Liver (tissue), 9 donors: ENCODE data around the gene HTR3B. TPM values are rescaled to one million over a fixed set of nuclear protein-coding genes. Genes with fewer than 3 reads are reported as not detected.
A peak's percentile ranks its signal among the peaks of the same experiment; 100 is the strongest.

ENCODE experiments used
- DNase-seq: peaks from one replicate; pipeline ENCODE4 v3.0.0-alpha.2; 2017; ENCODE audit warnings: low spot score
- H3K27ac ChIP-seq, 2 donors: one replicate each; pipeline ENCODE4 v1.7.0; 2013; ENCODE audit warnings: inconsistent platforms in 2 of 2, low read length in 2 of 2, control low read depth in 1 of 2, low read depth in 1 of 2, mild to moderate bottlenecking in 1 of 2
- H3K27me3 ChIP-seq, 4 donors: one replicate each; pipeline versions ENCODE4 v1.6.1 to v1.7.0; 2013; ENCODE audit warnings: low read length in 3 of 4, inconsistent platforms in 1 of 4, mild to moderate bottlenecking in 1 of 4, moderate library complexity in 1 of 4; ENCODE audit not compliant: control insufficient read depth in 4 of 4, insufficient read depth in 4 of 4
- H3K36me3 ChIP-seq, 4 donors: one replicate each; pipeline versions ENCODE4 v1.6.1 to v1.7.0; 2013; ENCODE audit warnings: low read length in 3 of 4, mild to moderate bottlenecking in 3 of 4, low read depth in 1 of 4, moderate library complexity in 1 of 4; ENCODE audit not compliant: control insufficient read depth in 4 of 4, insufficient read depth in 3 of 4
- H3K4me1 ChIP-seq, 4 donors: one replicate each; pipeline versions ENCODE4 v1.6.1 to v1.7.0; 2013; ENCODE audit warnings: low read length in 3 of 4, mild to moderate bottlenecking in 3 of 4, moderate library complexity in 1 of 4; ENCODE audit not compliant: control insufficient read depth in 4 of 4, insufficient read depth in 4 of 4
- H3K4me3 ChIP-seq, 3 donors: one replicate each; pipeline versions ENCODE4 v1.6.1 to v1.7.0; 2013; ENCODE audit warnings: low read length in 3 of 3, control low read depth in 1 of 3, low read depth in 1 of 3, mild to moderate bottlenecking in 1 of 3
- H3K9ac ChIP-seq, 2 donors: one replicate each; pipeline ENCODE4 v1.7.0; 2013; ENCODE audit warnings: low read length in 2 of 2, mild to moderate bottlenecking in 2 of 2, moderate library complexity in 2 of 2, control low read depth in 1 of 2, low read depth in 1 of 2
- H3K9me3 ChIP-seq, 4 donors: one replicate each; pipeline versions ENCODE4 v1.6.1 to v1.7.0; 2013; ENCODE audit warnings: low read length in 3 of 4; ENCODE audit not compliant: control insufficient read depth in 4 of 4
- FOXA1 ChIP-seq: IDR thresholded peaks from 2 replicates; pipeline ENCODE4 v1.6.1; 2016; ENCODE audit warnings: antibody characterized with exemption
- FOXA2 ChIP-seq: IDR thresholded peaks from 2 replicates; pipeline ENCODE4 v1.6.1; 2016; ENCODE audit warnings: antibody characterized with exemption
- GABPA ChIP-seq, 2 donors: IDR thresholded peaks in 1 of 2; conservative IDR thresholded peaks in 1 of 2; 2 replicates each; pipeline ENCODE4 v1.6.1; 2016; ENCODE audit warnings: antibody characterized with exemption in 2 of 2, mild to moderate bottlenecking in 1 of 2, moderate library complexity in 1 of 2
- HNF4A ChIP-seq, 2 donors: conservative IDR thresholded peaks; 2 replicates each; pipeline ENCODE4 v1.6.1; 2016; ENCODE audit warnings: antibody characterized with exemption in 2 of 2, mild to moderate bottlenecking in 2 of 2
- HNF4G ChIP-seq: IDR thresholded peaks from 2 replicates; pipeline ENCODE4 v1.6.1; 2016; ENCODE audit warnings: antibody characterized with exemption
- JUND ChIP-seq, 2 donors: IDR thresholded peaks; 2 replicates each; pipeline ENCODE4 v1.6.1; 2016; ENCODE audit warnings: antibody characterized with exemption in 2 of 2
- RAD21 ChIP-seq, 2 donors: IDR thresholded peaks; 2 replicates each; pipeline ENCODE4 v1.6.1; 2016; ENCODE audit warnings: antibody characterized with exemption in 2 of 2, mild to moderate bottlenecking in 2 of 2
- RXRA ChIP-seq, 2 donors: IDR thresholded peaks; 2 replicates each; pipeline ENCODE4 v1.6.1; 2017 to 2018; ENCODE audit warnings: antibody characterized with exemption in 2 of 2, mild to moderate bottlenecking in 1 of 2
- SP1 ChIP-seq: IDR thresholded peaks from 2 replicates; pipeline ENCODE4 v1.6.1; 2018; ENCODE audit warnings: antibody characterized with exemption, mild to moderate bottlenecking
- TAF1 ChIP-seq: conservative IDR thresholded peaks from 2 replicates; pipeline ENCODE4 v1.6.1; 2016; ENCODE audit warnings: antibody characterized with exemption, mild to moderate bottlenecking
- YY1 ChIP-seq: IDR thresholded peaks from 2 replicates; pipeline ENCODE4 v1.6.1; 2016; ENCODE audit warnings: antibody characterized with exemption, mild to moderate bottlenecking
- WGBS: extraction: QIAGEN DNeasy Blood & Tissue Kit; methylation state at CpG from one replicate; pipeline ENCODE4 v1.1.7; 2013; 5-methylcytosine and 5-hydroxymethylcytosine counted together
- polyA plus RNA-seq, 2 donors: library from polyadenylated mRNA; stranded (reverse) in 1 of 2; unstranded in 1 of 2; fragments of 200-250 nt in 1 of 2; fragments of >200 nt in 1 of 2; fragmentation: Nextera tagmentation in 1 of 2; extraction: Ambion mirVana in 1 of 2; gene quantifications; one replicate each; pipeline versions ENCODE4 v1.2.1 to v1.2.3, GENCODE V29; 2013 to 2015
- total RNA-seq, 2 donors: library from RNA; depleted of rRNA; stranded (reverse); fragments of >200 nt; gene quantifications; one replicate each; pipeline ENCODE4 v1.2.3, GENCODE V29; 2014
- TF ChIP-seq, protein P1 (sequence below): IDR thresholded peaks from 2 replicates; pipeline ENCODE4 v1.6.1; 2016; ENCODE audit warnings: antibody characterized with exemption
- TF ChIP-seq, protein P2 (sequence below): fragments of 150-350 bp; IDR thresholded peaks from 2 replicates; pipeline ENCODE4 v1.5.1; 2017; ENCODE audit warnings: improper control_type of control experiment, low read depth, low read length; ENCODE audit not compliant: missing input control
- TF ChIP-seq, protein P3 (sequence below): IDR thresholded peaks from 2 replicates; pipeline ENCODE4 v1.6.1; 2016; ENCODE audit warnings: antibody characterized with exemption
- TF ChIP-seq, protein P4 (sequence below): IDR thresholded peaks from 2 replicates; pipeline ENCODE4 v1.6.1; 2016; ENCODE audit warnings: antibody characterized with exemption
- TF ChIP-seq, protein P5 (sequence below): IDR thresholded peaks from 2 replicates; pipeline ENCODE4 v1.6.1; 2016; ENCODE audit warnings: antibody characterized with exemption, mild to moderate bottlenecking
- donor health status: healthy.
- donor health status: healthy.
- donor health status: healthy.
- donor health status: healthy.
- donor health status: healthy.

Gene HTR3B
- total and polyA plus RNA-seq, 4 donors, result not detected

DNA sequence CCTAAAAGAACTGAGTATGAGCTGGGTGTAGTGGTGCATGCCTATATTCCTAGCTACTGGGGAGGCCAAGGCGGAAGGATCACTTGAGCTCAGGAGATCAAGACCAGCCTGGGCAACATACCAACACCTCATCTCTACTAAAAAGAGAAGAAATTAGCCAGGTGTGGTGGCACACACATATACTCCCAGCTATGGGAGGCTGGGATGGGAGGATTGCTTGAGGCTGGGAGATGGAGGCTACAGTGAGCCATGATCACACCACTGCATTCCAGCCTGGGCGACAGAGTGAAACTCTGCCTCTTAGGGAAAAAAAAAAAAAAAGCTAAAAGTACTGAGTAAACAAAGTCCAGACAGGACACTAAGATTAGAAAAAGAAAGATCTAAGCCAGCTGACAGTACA is 3.5 kb upstream of the HTR3B start:
- Histone ChIP-seq H3K4me3 (no peak overlapping the region), H3K4me1 (peaks cover 0 to 2% (median 0%) of the 10 kb centered on the region in 4 donors), H3K9me3 (no peaks in the 10 kb centered on the region), H3K36me3 (no peaks in the 10 kb centered on the region), H3K9ac (no peak overlapping the region), H3K27ac (no peak overlapping the region), H3K27me3 (no peaks in the 10 kb centered on the region)
- no peak for TF ChIP-seq SP1
- TF ChIP-seq, protein P1, sequence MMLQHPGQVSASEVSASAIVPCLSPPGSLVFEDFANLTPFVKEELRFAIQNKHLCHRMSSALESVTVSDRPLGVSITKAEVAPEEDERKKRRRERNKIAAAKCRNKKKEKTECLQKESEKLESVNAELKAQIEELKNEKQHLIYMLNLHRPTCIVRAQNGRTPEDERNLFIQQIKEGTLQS, result no peak
- TF ChIP-seq RXRA (IDR thresholded peaks at IDR 0.05), result no peak
- TF ChIP-seq FOXA2, result no peak
- TF ChIP-seq RAD21 (IDR thresholded peaks at IDR 0.05), result no peak
- TF ChIP-seq, protein P2, sequence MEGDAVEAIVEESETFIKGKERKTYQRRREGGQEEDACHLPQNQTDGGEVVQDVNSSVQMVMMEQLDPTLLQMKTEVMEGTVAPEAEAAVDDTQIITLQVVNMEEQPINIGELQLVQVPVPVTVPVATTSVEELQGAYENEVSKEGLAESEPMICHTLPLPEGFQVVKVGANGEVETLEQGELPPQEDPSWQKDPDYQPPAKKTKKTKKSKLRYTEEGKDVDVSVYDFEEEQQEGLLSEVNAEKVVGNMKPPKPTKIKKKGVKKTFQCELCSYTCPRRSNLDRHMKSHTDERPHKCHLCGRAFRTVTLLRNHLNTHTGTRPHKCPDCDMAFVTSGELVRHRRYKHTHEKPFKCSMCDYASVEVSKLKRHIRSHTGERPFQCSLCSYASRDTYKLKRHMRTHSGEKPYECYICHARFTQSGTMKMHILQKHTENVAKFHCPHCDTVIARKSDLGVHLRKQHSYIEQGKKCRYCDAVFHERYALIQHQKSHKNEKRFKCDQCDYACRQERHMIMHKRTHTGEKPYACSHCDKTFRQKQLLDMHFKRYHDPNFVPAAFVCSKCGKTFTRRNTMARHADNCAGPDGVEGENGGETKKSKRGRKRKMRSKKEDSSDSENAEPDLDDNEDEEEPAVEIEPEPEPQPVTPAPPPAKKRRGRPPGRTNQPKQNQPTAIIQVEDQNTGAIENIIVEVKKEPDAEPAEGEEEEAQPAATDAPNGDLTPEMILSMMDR, result no peak
- no peak for TF ChIP-seq TAF1
- TF ChIP-seq FOXA1, result no peak
- TF ChIP-seq, protein P3, sequence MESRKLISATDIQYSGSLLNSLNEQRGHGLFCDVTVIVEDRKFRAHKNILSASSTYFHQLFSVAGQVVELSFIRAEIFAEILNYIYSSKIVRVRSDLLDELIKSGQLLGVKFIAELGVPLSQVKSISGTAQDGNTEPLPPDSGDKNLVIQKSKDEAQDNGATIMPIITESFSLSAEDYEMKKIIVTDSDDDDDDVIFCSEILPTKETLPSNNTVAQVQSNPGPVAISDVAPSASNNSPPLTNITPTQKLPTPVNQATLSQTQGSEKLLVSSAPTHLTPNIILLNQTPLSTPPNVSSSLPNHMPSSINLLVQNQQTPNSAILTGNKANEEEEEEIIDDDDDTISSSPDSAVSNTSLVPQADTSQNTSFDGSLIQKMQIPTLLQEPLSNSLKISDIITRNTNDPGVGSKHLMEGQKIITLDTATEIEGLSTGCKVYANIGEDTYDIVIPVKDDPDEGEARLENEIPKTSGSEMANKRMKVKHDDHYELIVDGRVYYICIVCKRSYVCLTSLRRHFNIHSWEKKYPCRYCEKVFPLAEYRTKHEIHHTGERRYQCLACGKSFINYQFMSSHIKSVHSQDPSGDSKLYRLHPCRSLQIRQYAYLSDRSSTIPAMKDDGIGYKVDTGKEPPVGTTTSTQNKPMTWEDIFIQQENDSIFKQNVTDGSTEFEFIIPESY, result no peak
- TF ChIP-seq, protein P4, sequence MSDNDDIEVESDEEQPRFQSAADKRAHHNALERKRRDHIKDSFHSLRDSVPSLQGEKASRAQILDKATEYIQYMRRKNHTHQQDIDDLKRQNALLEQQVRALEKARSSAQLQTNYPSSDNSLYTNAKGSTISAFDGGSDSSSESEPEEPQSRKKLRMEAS, result no peak
- TF ChIP-seq YY1, result no peak
- no peak for TF ChIP-seq HNF4G
- WGBS, result 92% methylated on average over 2 of the region's 2 CpGs
- no peak for DNase-seq

DNA sequence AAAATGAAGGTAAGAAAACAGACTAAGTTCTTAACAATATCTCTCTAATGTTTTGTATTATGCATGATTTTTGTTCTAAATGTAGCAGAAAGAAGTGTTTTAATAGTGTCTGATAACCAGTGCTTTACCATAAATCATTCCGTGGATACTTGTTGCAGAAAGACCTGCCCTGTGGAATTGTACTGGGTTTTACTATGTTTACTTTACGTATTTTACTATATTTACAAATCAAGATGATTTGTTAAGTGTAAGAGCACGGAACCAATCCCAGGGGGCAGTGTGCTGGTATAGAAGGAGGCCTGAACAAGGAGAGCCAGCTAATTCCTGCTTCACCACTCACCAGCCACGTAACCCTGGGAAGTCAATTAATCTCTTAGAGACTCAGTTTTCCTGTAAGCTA is 1.4 kb downstream of the HTR3B start:
- Histone ChIP-seq H3K36me3 (no peaks in the 10 kb centered on the region), H3K9ac (no peak overlapping the region), H3K4me3 (no peak overlapping the region), H3K27ac (no peak overlapping the region), H3K27me3 (no peaks in the 10 kb centered on the region), H3K9me3 (no peaks in the 10 kb centered on the region), H3K4me1 (peaks cover 0 to 11% (median 1%) of the 10 kb centered on the region in 4 donors)
- TF ChIP-seq RAD21 (IDR thresholded peaks at IDR 0.05), result peak in 1 of 2 donors; percentile 3
- TF ChIP-seq JUND (IDR thresholded peaks at IDR 0.05), result no peak
- DNase-seq, result no peak
- 74% methylated on average over 4 of the region's 4 CpGs for WGBS

DNA sequence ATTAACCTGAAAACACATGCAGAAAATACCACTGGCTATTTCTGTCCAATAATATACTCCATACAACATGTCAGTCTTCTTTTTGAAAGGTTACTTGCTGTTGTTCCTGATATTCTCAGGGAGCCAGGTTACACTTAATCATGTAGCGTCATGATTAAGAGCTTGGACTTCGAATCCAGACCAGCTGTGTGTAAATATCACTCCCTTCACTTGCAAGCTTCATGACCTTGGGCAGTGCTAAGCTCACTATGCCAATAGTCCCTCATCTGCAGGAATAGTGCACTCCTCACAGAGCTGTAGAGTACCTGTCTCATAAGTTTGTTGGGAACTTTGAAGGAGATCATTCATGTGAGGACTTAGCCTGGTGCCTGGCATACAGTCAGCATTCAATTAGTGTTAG is 1.9 kb downstream of the HTR3B start:
- Histone ChIP-seq H3K9me3 (no peaks in the 10 kb centered on the region), H3K36me3 (no peaks in the 10 kb centered on the region), H3K27me3 (no peaks in the 10 kb centered on the region), H3K4me1 (peaks cover 0 to 11% (median 1%) of the 10 kb centered on the region in 4 donors), H3K27ac (no peak overlapping the region), H3K9ac (no peak overlapping the region), H3K4me3 (no peak overlapping the region)
- 28% methylated on average over 2 of the region's 2 CpGs for WGBS
- no peak for DNase-seq
- TF ChIP-seq, protein P5, sequence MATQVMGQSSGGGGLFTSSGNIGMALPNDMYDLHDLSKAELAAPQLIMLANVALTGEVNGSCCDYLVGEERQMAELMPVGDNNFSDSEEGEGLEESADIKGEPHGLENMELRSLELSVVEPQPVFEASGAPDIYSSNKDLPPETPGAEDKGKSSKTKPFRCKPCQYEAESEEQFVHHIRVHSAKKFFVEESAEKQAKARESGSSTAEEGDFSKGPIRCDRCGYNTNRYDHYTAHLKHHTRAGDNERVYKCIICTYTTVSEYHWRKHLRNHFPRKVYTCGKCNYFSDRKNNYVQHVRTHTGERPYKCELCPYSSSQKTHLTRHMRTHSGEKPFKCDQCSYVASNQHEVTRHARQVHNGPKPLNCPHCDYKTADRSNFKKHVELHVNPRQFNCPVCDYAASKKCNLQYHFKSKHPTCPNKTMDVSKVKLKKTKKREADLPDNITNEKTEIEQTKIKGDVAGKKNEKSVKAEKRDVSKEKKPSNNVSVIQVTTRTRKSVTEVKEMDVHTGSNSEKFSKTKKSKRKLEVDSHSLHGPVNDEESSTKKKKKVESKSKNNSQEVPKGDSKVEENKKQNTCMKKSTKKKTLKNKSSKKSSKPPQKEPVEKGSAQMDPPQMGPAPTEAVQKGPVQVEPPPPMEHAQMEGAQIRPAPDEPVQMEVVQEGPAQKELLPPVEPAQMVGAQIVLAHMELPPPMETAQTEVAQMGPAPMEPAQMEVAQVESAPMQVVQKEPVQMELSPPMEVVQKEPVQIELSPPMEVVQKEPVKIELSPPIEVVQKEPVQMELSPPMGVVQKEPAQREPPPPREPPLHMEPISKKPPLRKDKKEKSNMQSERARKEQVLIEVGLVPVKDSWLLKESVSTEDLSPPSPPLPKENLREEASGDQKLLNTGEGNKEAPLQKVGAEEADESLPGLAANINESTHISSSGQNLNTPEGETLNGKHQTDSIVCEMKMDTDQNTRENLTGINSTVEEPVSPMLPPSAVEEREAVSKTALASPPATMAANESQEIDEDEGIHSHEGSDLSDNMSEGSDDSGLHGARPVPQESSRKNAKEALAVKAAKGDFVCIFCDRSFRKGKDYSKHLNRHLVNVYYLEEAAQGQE, result no peak
- TF ChIP-seq, protein P3, result no peak
- TF ChIP-seq HNF4A (conservative IDR thresholded peaks at IDR 0.05), result peak; percentile 76 to 83
- TF ChIP-seq GABPA (IDR thresholded peaks at IDR 0.05 in 1 of 2, conservative IDR thresholded peaks at IDR 0.05 in 1 of 2), result no peak
- TF ChIP-seq JUND (IDR thresholded peaks at IDR 0.05), result peak in 1 of 2 donors; percentile 25
- peak; percentile 8 to 13 for TF ChIP-seq RXRA (IDR thresholded peaks at IDR 0.05)
- TF ChIP-seq, protein P2, result no peak
